Eye (tissue), 1 donor: ENCODE data around the gene GCKR.
"Not testable (repeated sequence)": the region's sequence is repeated elsewhere in the genome, so short reads cannot be mapped to it uniquely, and the experiment has no call there.

Experiments
- DNase-seq: peaks from one replicate; pipeline ENCODE4 v3.0.0-alpha.2; 2015

GCKR gene

GRCh38 chr2:27518113-27518781 is 21.6 kb downstream of the GCKR start:
- no peak for DNase-seq

DNA sequence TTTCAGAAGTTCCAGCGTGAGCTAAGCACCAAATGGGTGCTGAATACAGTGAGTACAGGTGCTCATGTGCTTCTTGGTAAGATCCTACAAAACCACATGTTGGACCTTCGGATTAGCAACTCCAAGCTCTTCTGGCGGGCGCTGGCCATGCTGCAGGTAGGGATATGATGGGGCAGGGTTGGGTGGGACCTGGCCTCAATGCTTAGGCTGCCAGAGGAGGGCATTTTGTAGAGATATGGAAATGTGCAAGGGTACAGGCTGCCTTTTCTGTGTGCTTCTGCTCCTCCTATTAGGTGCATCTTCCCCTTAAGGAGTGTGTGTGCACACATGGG is 22.1 kb downstream of the GCKR start:
- DNase-seq = no peak

DNA sequence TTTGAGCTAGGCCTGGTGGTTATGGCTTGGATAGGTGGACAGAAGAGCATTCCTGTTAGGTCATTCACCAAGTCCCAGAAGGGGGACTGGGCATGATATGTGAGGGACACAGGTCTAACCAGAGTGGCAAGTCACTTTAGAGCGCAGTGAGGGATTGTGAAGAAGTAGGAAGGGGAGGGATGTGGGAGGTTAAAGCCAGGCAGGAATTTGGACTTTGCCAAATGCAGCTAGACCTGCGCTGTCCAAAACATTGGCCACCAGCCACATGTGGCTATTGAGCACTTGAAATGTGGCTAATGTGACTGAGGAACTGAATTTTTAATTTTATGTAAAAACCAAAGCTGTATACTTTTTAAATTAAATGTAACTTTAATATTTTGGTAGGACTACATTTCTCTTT is 23.7 kb downstream of the GCKR start:
- DNase-seq = no peak

DNA sequence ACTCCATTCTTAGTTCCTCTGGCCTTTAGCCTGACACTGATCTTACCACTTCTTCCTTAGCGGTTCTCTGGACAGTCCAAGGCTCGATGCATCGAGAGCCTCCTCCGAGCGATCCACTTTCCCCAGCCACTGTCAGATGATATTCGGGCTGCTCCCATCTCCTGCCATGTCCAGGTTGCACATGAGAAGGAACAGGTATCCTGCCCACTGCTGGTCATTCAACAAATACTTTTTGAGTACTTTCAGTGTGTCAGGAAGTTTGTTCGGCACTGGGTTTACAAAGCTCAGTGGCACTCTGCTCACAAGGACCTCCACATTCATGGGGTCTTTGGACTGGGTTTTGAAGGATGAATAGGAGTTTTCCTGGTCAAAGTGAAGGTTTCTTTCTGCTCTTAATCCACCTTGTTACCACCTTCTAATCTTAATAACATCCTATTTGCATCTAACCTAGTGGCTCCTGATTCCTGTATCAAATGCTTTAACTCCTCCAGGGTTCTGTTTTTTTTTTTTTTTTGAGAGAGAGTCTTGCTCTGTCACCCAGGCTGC is 25.8 kb downstream of the GCKR start:
- no peak for DNase-seq

DNA sequence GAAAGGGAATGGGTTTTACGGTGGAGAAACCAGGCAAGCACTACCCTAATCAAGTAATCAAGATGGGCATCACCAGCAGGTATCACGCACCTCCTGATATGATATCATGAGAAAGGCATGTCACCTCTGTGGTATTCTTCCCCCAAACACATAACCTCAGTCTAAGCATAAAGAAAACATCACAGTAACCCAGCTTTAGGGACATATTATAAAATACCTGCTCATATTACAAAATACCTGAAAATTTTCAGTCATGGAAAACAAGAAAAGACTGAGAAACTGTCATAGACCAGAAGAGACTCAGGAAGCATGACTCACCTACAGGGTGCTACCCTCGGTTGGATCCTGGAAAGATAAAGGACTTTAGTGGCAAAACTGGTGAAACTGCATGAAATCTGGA is 30.5 kb downstream of the GCKR start:
- no peak for DNase-seq

DNA sequence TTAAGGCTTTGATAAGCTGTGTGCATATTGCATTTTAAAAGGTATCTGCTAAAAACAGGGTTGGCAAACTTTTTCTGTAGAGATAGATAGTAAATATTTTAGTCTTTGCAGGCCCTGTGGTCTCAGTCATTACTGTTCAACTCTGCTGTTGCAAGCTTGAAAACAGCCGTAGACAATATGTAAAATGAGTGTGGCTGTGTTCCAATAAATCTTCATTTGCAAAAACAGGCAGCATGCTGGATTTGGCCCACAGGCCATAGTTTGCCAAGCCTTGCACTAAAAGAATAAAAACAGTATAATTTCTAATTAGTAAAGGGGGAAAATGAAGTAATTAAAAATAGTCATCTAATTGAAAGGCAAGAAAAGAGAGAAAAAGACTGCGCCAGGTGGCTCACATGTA is 35.3 kb downstream of the GCKR start:
- DNase-seq = no peak

- no peak for DNase-seq
Observed at GRCh38 chr2:27537287-27537686, 40.6 kb downstream of the GCKR start.

GRCh38 chr2:27538839-27539450 is 42.3 kb downstream of the GCKR start:
- not testable (repeated sequence) for DNase-seq

DNA sequence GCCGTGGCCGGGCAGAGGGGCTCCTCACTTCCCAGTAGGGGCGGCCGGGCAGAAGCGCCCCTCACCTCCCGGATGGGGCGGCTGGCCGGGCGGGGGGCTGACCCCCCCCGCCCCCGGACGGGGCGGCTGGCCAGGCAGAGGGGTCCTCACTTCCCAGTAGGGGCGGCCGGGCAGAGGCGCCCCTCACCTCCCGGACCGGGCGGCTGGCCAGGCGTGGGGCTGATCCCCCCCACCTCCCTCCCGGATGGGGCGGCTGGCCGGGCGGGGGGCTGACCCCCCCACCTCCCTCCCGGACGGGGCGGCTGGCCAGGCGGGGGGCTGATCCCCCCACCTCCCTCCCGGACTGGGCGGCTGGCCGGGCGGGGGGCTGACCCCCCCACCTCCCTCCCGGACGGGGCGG is 43.0 kb downstream of the GCKR start:
- DNase-seq = not testable (repeated sequence)

DNA sequence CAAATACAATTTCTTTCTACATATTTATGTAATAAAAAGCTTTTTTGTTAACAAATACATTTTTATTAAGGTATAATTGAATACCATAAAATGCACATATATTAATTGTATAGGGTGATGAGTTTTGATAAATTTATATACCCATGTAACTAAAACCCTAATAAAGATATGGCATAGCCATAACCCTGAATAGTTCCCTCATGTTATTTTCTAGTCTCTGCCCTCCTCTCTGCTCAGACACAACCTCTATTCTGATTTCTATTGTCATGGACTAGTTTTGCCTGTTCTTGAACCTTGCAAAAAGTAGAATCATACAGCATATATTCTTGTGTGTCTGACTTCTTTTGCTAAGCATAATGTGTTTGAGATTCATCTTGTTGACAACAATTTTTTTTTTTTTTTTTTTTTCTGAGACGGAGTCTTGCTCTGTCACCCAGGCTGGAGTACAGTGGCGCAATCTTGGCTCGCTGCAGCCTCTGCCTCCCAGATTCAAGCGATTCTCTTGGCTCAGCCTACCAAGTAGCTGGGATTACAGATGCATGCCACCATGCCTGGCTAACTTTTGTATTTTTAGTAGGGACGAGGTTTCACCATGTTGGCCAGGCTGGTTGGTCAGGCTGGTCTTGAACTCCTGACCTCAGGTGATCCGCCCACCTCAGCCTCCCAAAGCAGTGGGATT is 47.6 kb downstream of the GCKR start:
- no peak for DNase-seq

DNA sequence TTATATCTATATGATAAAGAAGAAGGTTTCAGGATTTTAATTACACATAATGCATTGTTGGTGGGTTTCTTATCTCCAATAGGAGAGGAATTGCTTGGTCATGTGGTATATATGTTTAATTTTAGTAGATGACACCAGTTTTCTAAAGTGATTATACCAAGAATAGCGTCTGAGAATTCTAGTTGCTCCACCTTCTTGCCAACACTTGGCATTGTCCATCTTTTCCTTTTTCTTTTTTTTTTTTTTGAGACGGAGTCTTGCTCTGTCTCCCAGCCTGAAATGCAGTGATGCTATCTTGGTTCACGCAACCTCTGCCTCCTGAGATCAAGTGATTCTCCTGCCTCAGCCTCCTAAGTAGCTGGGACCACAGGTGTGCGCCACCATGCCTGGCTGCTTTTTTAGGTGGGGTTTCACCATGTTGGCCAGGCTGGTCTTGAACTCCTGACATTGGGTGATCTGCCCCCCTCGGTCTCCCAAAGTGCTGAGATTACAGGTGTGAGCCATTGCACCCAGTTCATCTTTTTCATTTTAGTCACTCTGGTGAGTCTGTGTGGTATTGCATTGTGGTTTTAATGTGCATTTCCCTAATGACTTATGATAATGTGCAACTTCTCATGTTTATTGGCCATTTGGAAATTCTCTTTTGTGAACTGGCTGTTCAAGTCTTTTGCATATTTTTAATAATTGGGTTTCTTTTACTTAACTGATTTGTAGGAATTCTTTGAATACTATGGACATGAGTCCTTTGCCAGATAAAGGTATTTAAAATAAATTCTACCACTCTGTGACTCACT is 48.9 kb downstream of the GCKR start:
- DNase-seq = no peak

DNA sequence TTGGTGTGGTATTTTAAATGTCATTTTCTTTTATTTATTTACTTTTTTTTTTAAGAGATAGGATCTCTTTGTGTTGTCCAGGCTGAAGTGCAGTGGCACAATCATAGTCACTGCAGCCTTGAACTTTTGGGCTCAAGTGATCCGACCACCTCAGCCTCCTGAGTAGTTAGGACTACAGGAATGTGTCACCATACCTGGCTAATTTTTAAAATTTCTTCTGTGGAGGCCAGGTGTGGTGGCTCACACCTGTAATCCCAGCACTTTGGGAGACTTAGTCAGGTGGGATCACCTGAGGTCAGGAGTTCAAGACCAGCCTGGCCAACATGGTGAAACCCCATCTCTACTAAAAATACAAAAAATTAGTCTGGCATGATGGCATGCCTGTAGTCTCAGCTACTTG is 52.7 kb downstream of the GCKR start:
- DNase-seq = no peak

GRCh38 chr2:27551514-27551913 is 54.9 kb downstream of the GCKR start:
- no peak for DNase-seq

- DNase-seq = no peak
Observed at GRCh38 chr2:27552941-27553340, 56.3 kb downstream of the GCKR start.

GRCh38 chr2:27554451-27554850 is 57.8 kb downstream of the GCKR start:
- DNase-seq = not testable (repeated sequence)

- DNase-seq = no peak
Observed at GRCh38 chr2:27559228-27559627, 62.6 kb downstream of the GCKR start.

DNA sequence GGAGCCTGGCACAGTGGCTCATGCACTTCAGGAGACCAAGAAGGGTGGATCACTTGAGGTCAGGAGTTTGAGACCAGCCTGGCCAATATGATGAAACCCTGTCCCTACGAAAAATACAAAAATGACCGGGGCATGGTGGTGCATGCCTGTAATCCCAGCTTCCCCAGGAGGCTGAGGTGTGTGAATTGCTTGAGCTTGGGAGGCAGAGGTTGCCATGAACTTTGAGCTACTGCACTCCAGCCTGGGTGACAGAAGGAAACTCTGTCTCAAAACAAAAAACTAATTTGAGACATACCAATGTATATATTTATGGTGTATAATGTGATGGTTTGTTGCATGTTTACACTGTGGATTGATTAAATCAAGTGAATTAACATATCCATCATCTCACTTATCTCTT is 64.4 kb downstream of the GCKR start:
- DNase-seq = no peak

GRCh38 chr2:27566628-27567027 is 70.0 kb downstream of the GCKR start:
- no peak for DNase-seq

GRCh38 chr2:27569398-27569797 is 72.8 kb downstream of the GCKR start:
- no peak for DNase-seq

DNA sequence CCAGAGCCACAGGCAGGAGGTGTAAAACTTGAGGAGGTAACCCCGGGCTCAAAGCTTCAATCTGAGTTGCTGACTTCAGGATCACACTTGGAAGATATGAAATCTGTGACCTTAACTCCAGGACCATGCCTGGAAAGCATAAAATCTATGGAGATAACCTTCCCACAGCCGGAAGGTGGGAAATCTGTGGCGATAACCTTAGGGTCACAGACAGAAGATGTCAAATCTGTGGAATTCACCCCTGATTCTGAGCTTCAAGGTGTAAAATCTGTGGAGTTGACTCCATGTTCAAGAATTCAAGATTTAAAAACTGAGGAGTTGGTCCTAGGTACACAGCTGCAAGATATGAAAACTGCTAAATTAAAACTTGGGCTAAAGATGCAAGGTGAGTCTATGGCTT is 74.6 kb downstream of the GCKR start:
- no peak for DNase-seq

- no peak for DNase-seq
Observed at GRCh38 chr2:27571681-27572080, 75.0 kb downstream of the GCKR start.

DNA sequence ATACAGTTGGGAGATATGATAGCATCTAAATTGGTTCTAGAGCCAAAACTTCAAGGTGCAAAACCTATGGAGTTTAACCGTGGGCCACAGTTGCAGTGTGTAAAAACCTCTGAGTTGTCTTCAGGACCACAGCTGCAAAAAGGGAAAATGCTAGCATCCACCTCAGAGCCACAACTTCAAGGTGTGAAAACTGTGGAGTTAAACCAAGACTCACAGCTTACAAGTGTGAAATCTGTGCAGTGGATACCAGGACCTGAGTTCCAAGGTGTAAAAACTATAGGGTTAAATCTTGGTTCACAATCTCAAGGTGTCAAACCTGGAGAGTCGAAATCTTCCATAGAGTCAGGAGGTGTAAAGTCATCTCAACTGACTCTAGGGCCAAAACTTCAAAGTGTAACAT is 75.8 kb downstream of the GCKR start:
- DNase-seq = no peak

- no peak for DNase-seq
Observed at GRCh38 chr2:27572998-27573429, 76.4 kb downstream of the GCKR start.
